GM12892 (cell line): ENCODE measurements around the gene PHF20.

Experiments used
- POLR2A ChIP-seq: IDR thresholded peaks from 2 replicates; pipeline ENCODE4 v1.6.1; 2011; ENCODE audit warnings: low read depth, low read length, control low read depth
- POLR2AphosphoS5 ChIP-seq: IDR thresholded peaks from 2 replicates; pipeline ENCODE4 v1.6.1; 2011; ENCODE audit warnings: low read depth, low read length, control low read depth
- TAF1 ChIP-seq: IDR thresholded peaks from 2 replicates; pipeline ENCODE4 v1.6.1; 2011; ENCODE audit warnings: low read depth, mild to moderate bottlenecking, control low read depth, low read length, borderline replicate concordance

GRCh38 chr20:35807877-35808276 lies 36.1 kb downstream of the PHF20 start:
- TF ChIP-seq POLR2A (no peak), TAF1 (no peak), POLR2AphosphoS5 (no peak)
